CD4-positive, alpha-beta memory T cell (primary cell): ENCODE data around the gene ACTN3. TPM values are rescaled to one million over a fixed set of nuclear protein-coding genes. Genes with fewer than 3 reads are reported as not detected.
A peak's percentile ranks its signal among the peaks of the same experiment; 100 is the strongest.

Experiments
- CTCF ChIA-PET: fragments of 350-600 bp; sonication (Branson Sonifier 250); formaldehyde crosslinking; loops from one replicate; lab custom pipeline; 2021; ENCODE audit warnings: inconsistent platforms; ENCODE audit not compliant: partially characterized antibody; lab: Charles Lee
- POLR2A ChIA-PET: fragments of 350-600 bp; sonication (Branson Sonifier 250); formaldehyde crosslinking; loops from one replicate; lab custom pipeline; 2021; ENCODE audit not compliant: partially characterized antibody; lab: Charles Lee
- DNase-seq, 5 donors: peaks; one replicate each; pipeline versions ENCODE4 v3.0.0 to v3.0.0-alpha.2; 2020 to 2022; ENCODE audit warnings: mixed read lengths in 1 of 5
- H3K27ac ChIP-seq: one replicate; pipeline ENCODE4 v1.7.0; 2013; ENCODE audit warnings: low read depth, low read length
- H3K27me3 ChIP-seq: 2 replicates; pipeline ENCODE4 v1.7.0; 2013; ENCODE audit warnings: mild to moderate bottlenecking, low read length, moderate library complexity; ENCODE audit not compliant: insufficient read depth
- H3K36me3 ChIP-seq: 2 replicates; pipeline ENCODE4 v1.7.0; 2013; ENCODE audit warnings: mild to moderate bottlenecking, low read length, moderate library complexity; ENCODE audit not compliant: insufficient read depth
- H3K4me1 ChIP-seq: 2 replicates; pipeline ENCODE4 v1.7.0; 2013; ENCODE audit warnings: mild to moderate bottlenecking, low read length, moderate library complexity; ENCODE audit not compliant: insufficient read depth
- H3K4me3 ChIP-seq, 2 donors: one replicate each; pipeline ENCODE4 v1.7.0; 2013; ENCODE audit warnings: low read length in 2 of 2, mild to moderate bottlenecking in 1 of 2
- H3K9me3 ChIP-seq, 2 donors: one replicate each; pipeline ENCODE4 v1.7.0; 2013; ENCODE audit warnings: low read length in 2 of 2, control low read depth in 1 of 2; ENCODE audit not compliant: control insufficient read depth in 1 of 2
- H3K27ac Mint-ChIP-seq, 7 donors: one replicate each; pipeline ENCODE4 v1.8.0; 2020 to 2021; ENCODE audit warnings: mixed read lengths in 7 of 7, mild to moderate bottlenecking in 6 of 7, inconsistent platforms in 3 of 7, moderate library complexity in 3 of 7
- H3K27me3 Mint-ChIP-seq, 2 donors: one replicate each; pipeline ENCODE4 v1.8.0; 2020 to 2021; ENCODE audit warnings: mixed read lengths in 2 of 2
- H3K36me3 Mint-ChIP-seq, 2 donors: one replicate each; pipeline ENCODE4 v1.8.0; 2020 to 2021; ENCODE audit warnings: mixed read lengths in 2 of 2, inconsistent platforms in 1 of 2, mild to moderate bottlenecking in 1 of 2
- H3K4me1 Mint-ChIP-seq, 4 donors: one replicate each; pipeline ENCODE4 v1.8.0; 2020 to 2021; ENCODE audit warnings: mixed read lengths in 4 of 4, mild to moderate bottlenecking in 1 of 4
- H3K4me3 Mint-ChIP-seq, 8 donors: one replicate each; pipeline ENCODE4 v1.8.0; 2020 to 2021; ENCODE audit warnings: mixed read lengths in 8 of 8, mild to moderate bottlenecking in 7 of 8, moderate library complexity in 6 of 8, inconsistent platforms in 3 of 8
- H3K9me3 Mint-ChIP-seq, 8 donors: one replicate each; pipeline ENCODE4 v1.8.0; 2020 to 2021; ENCODE audit warnings: mixed read lengths in 8 of 8, mild to moderate bottlenecking in 5 of 8, inconsistent platforms in 3 of 8, moderate library complexity in 1 of 8
- intact Hi-C: fragments of 100-400 bp; cut with micrococcal nuclease; formaldehyde crosslinking; loops from one replicate; pipeline ENCODE4 v1.15.1; 2023
- polyA plus RNA-seq, 2 donors: library from polyadenylated mRNA; unstranded; fragments of 300-500 nt; fragmentation: Illumina TruSeq; gene quantifications; one replicate each; pipeline ENCODE4 v1.2.3, GENCODE V29; 2021
- total RNA-seq, 2 experiments: library from RNA; stranded (reverse); gene quantifications; one replicate each; pipeline ENCODE4 v1.2.3, GENCODE V29; 2021

ACTN3 gene
- total and polyA plus RNA-seq, 4 experiments from 2014 or later: 0.17 to 0.20 TPM; not detected in 2

DNA sequence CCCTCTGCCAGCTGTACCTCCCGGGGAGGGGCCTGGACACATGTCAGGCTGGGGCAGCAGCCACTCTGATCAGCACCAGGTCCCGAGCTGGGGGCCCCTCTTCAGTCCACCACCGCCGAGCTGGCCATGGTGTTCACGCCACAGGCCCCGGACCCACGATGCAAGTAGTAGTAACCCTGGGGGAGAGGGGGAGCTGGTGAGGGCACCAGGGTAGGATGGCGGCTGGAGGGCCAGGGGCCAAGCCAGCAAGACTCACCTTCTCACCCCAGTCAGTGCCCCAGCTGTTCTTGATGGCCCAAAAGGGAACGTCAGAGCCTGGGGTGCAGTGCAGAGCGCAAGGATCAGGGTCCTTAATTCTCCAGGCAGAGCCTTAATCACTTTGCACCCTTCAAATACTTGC, 17.1 kb downstream of the ACTN3 start:
- ChIA-PET POLR2A (interaction anchor here (1.3 kb wide), 1 partner anchor 114 kb away, joined by 5 read pairs; the partner anchor contains the start of gene RBM4B), CTCF (interaction anchor here (1.7 kb wide), 1 partner anchor 14 kb away, joined by 8 read pairs; no protein-coding TSS in a partner anchor)
- intact Hi-C loops: no loop called here
- Mint-ChIP-seq H3K27me3 (peaks cover 2% of the 10 kb centered on the region in 2 donors), H3K36me3 (no peaks in the 10 kb centered on the region), H3K27ac (no peak overlapping the region), H3K4me1 (peaks cover 2 to 16% (median 6%) of the 10 kb centered on the region in 4 donors), H3K9me3 (no peaks in the 10 kb centered on the region), H3K4me3 (no peak overlapping the region)
- no peaks in the 10 kb centered on the region for H3K9me3 ChIP-seq
- DNase-seq: no peak
- no peak overlapping the region for H3K27ac ChIP-seq
- H3K4me1 ChIP-seq: peaks cover 8% of the 10 kb centered on the region
- no peaks in the 10 kb centered on the region for H3K36me3 ChIP-seq
- no peaks in the 10 kb centered on the region for H3K27me3 ChIP-seq
- no peak overlapping the region for H3K4me3 ChIP-seq

DNA sequence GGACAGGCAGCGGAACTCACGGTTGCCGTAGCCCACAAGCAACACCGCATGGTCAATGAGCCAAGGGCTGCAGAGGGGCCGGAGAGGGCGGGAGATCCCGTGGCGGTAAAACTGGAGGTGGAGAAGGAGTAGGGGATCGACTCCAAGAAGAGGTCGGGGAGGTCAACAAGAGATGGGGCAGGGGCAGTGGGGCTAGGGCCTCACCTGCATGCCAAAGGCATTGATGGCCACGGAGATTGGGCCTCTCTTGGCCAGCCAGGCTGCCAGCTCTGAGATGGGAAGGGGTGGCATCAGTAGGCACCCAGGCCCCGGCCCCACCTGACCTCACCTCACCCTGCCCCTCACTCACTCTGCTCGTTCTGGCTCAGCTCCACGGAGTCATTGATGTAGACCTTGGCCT, 17.8 kb downstream of the ACTN3 start:
- Mint-ChIP-seq H3K36me3 (no peaks in the 10 kb centered on the region), H3K27ac (no peak overlapping the region), H3K4me1 (peaks cover 2 to 13% (median 6%) of the 10 kb centered on the region in 4 donors), H3K27me3 (no peaks in the 10 kb centered on the region), H3K4me3 (no peak overlapping the region), H3K9me3 (no peaks in the 10 kb centered on the region)
- Histone ChIP-seq H3K27me3 (no peaks in the 10 kb centered on the region), H3K36me3 (no peaks in the 10 kb centered on the region), H3K27ac (no peak overlapping the region), H3K4me3 (no peak overlapping the region), H3K9me3 (no peaks in the 10 kb centered on the region), H3K4me1 (peaks cover 7% of the 10 kb centered on the region)
- POLR2A ChIA-PET: interaction anchor here (1.3 kb wide), 1 partner anchor 113 kb away, joined by 5 read pairs; the partner anchor contains the start of gene RBM4B
- DNase-seq: no peak
- intact Hi-C loops: no loop called here
- CTCF ChIA-PET: no interaction called here

- Histone ChIP-seq H3K4me1 (peaks cover 7% of the 10 kb centered on the region), H3K36me3 (no peaks in the 10 kb centered on the region), H3K27me3 (no peaks in the 10 kb centered on the region), H3K27ac (no peak overlapping the region), H3K4me3 (no peak overlapping the region), H3K9me3 (no peaks in the 10 kb centered on the region)
- H3K9me3 Mint-ChIP-seq: no peaks in the 10 kb centered on the region
- no peak for DNase-seq
- H3K27ac Mint-ChIP-seq: no peak overlapping the region
- intact Hi-C loops: no loop called here
- no peak overlapping the region for H3K4me3 Mint-ChIP-seq
- POLR2A ChIA-PET: no interaction called here
- H3K36me3 Mint-ChIP-seq: no peaks in the 10 kb centered on the region
- H3K27me3 Mint-ChIP-seq: peaks cover 0 to under 1% of the 10 kb centered on the region in 2 donors
- CTCF ChIA-PET: no interaction called here
- H3K4me1 Mint-ChIP-seq: peaks cover 2 to 13% (median 6%) of the 10 kb centered on the region in 4 donors
Observed at GRCh38 chr11:66564984-66565383, 18.3 kb downstream of the ACTN3 start.

- Mint-ChIP-seq H3K4me1 (peaks cover 2 to 13% (median 6%) of the 10 kb centered on the region in 4 donors), H3K27me3 (peaks cover 0 to 6% of the 10 kb centered on the region in 2 donors), H3K36me3 (no peaks in the 10 kb centered on the region), H3K9me3 (no peaks in the 10 kb centered on the region), H3K4me3 (peak overlapping the region in 2 of 8 donors; percentile 29 to 68), H3K27ac (peak overlapping the region in 2 of 7 donors; percentile 35 to 39)
- Histone ChIP-seq H3K27me3 (no peaks in the 10 kb centered on the region), H3K27ac (no peak overlapping the region), H3K4me3 (no peak overlapping the region), H3K4me1 (peaks cover 7% of the 10 kb centered on the region), H3K36me3 (no peaks in the 10 kb centered on the region), H3K9me3 (no peaks in the 10 kb centered on the region)
- POLR2A ChIA-PET: interaction anchor here (0.7 kb wide), 1 partner anchor 51 kb away, joined by 3 read pairs; no protein-coding TSS in a partner anchor
- intact Hi-C loops: no loop called here
- DNase-seq: no peak
- CTCF ChIA-PET: no interaction called here
Observed at GRCh38 chr11:66566221-66566620, 19.5 kb downstream of the ACTN3 start.

DNA sequence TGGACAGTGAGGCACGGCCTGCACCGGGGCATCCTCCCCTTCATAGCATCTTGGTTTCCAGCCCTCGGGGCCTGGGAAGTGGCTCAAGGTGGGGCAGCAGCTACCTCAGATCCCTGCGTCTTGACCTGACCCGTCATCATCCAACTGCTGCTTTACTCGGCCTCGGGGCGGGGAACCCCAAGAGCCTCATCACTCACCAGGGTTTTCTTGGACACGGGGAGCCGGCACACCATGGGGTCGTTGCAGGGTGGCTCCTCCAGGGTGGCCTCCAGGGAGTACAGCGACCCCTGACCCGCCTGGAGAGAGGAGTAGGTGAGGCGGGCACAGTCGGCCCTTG, 21.1 kb downstream of the ACTN3 start:
- intact Hi-C loops: no loop called here

DNA sequence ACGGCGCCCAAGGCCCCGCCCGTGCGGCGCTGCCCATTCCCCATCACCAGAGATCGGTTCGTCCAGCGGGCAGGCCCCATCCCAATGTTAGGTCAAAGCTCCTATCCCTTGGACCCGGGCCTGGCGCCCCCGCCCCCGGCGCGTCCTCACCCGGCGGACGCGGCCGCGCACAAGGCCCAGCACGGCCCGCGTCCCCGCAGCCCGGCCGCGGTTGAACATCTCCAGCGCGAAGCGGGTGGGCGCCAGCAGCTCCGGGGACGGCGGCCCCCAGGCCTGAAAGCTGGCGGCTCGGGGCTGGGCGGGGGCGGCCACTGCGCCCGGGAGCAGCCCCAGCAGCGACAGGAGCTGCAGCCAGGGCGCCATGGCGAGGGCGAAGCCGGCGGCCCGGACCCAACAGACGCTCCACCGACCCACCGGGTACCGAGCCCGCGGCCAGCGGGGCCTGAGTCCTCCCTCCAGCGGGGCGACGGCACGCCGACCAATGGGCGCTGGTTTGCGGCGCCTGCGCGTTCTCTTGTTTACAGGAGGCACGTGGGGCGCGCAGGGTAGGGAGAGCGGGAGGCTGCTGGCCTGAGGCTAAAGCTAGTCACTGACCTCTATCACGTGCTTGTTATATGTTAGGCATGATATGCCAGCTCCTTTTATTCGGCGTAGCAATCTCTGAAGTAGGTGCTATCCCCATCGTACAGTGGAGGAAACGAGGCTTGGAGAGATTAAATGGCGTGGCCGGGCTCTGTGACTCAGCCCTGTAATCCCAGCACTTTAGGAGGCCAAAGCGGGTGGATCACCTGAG, 21.6 kb downstream of the ACTN3 start, which contains the start of gene CTSF:
CTSF (minus strand) TSS at position 483 of the 793 bp plus-strand sequence; CDS start at position 363, 120 bp downstream.
- ChIA-PET CTCF (interaction anchor here (0.9 to 3.6 kb wide), 11 partner anchors 10 to 266 kb away, joined by 3 to 29 read pairs (median 4); partner anchors contain the start of gene RBM4B), POLR2A (interaction anchor here (0.8 to 2.7 kb wide), 14 partner anchors 8 to 274 kb away, joined by 3 to 41 read pairs (median 4); partner anchors contain the start of genes ACTN3, BBS1, DPP3 and RBM14)
- peaks cover 0 to 6% of the 10 kb centered on the region in 2 donors for H3K27me3 Mint-ChIP-seq
- no peaks in the 10 kb centered on the region for H3K36me3 Mint-ChIP-seq
- no peaks in the 10 kb centered on the region for H3K36me3 ChIP-seq
- peak within 1 kb of the TSS; percentile 73 to 87 (median 82) for H3K4me3 Mint-ChIP-seq
- peak within 1 kb of the TSS in 4 of 7 donors; percentile 48 to 85 (median 68) for H3K27ac Mint-ChIP-seq
- H3K4me3 ChIP-seq: peak within 1 kb of the TSS in 1 of 2 donors; percentile 50
- no peaks in the 10 kb centered on the region for H3K27me3 ChIP-seq
- H3K9me3 ChIP-seq: no peaks in the 10 kb centered on the region
- H3K4me1 Mint-ChIP-seq: peaks cover 2 to 13% (median 6%) of the 10 kb centered on the region in 4 donors
- H3K27ac ChIP-seq: peak within 1 kb of the TSS; percentile 25
- H3K4me1 ChIP-seq: peaks cover 7% of the 10 kb centered on the region
- no peaks in the 10 kb centered on the region for H3K9me3 Mint-ChIP-seq
- intact Hi-C loops: no loop called here
- DNase-seq: peak; percentile 49 to 72 (median 56)

More for the DNA sequence above, 21.1 kb downstream of the ACTN3 start:
- Histone ChIP-seq H3K9me3 (no peaks in the 10 kb centered on the region), H3K4me3 (peak overlapping the region in 1 of 2 donors; percentile 50), H3K36me3 (no peaks in the 10 kb centered on the region), H3K27ac (peak overlapping the region; percentile 25), H3K27me3 (no peaks in the 10 kb centered on the region), H3K4me1 (peaks cover 7% of the 10 kb centered on the region)
- Mint-ChIP-seq H3K9me3 (no peaks in the 10 kb centered on the region), H3K27me3 (peaks cover 0 to 6% of the 10 kb centered on the region in 2 donors), H3K27ac (peak overlapping the region in 1 of 7 donors; percentile 52), H3K4me3 (peak overlapping the region; percentile 68 to 81 (median 75)), H3K36me3 (no peaks in the 10 kb centered on the region), H3K4me1 (peaks cover 2 to 13% (median 6%) of the 10 kb centered on the region in 4 donors)
- CTCF ChIA-PET: interaction anchor here (1.1 to 3.6 kb wide), 4 partner anchors 9 to 111 kb away, joined by 3 to 29 read pairs (median 4); partner anchors contain the start of gene RBM4B
- DNase-seq: no peak
- POLR2A ChIA-PET: interaction anchor here (1.5 to 2.7 kb wide), 6 partner anchors 7 to 110 kb away, joined by 5 to 41 read pairs (median 10); partner anchors contain the start of genes ACTN3, RBM14, RBM4B and ZDHHC24
